Stimulated activated naive CD8-positive, alpha-beta T cell treated with anti-CD3 and anti-CD28 coated beads, Interleukin-15, Interleukin-2, amounts not matched to agents 100 U/mL and 50 U/mL, for 24 hours (primary cell): ENCODE measurements around the gene AK8.
A peak's percentile ranks its signal among the peaks of the same experiment; 100 is the strongest.

Experiments used
- ATAC-seq: fragments of 150-1000 bp; cut with Tn5 transposase; one replicate; pipeline ENCODE4 v1.10.0; 2021
- DNase-seq: peaks from one replicate; pipeline ENCODE4 v3.0.0; 2021

The AK8 gene

GRCh38 chr9:132825430-132825829 lies 52.7 kb downstream of the AK8 start:
- DNase-seq (no peak), ATAC-seq (no peak)

DNA sequence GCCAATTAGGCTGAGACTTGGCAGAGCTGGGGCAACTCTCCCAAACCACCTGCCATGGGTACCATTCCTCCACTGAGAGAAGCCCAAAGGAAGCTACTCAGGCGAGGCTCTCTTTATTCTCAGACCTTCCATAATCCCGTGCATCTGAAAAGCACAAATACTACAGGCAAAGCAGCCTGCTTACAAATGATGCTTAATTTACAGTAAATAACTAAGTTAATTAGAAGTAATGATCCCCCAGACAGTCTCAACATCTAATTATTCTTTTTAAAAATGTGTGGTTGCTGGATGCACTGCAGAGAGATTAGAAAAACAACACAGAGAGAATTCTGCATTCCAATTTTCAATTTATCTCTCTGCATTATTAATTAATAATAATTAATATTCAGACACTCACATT lies 53.1 kb downstream of the AK8 start:
- no peak for ATAC-seq

DNA sequence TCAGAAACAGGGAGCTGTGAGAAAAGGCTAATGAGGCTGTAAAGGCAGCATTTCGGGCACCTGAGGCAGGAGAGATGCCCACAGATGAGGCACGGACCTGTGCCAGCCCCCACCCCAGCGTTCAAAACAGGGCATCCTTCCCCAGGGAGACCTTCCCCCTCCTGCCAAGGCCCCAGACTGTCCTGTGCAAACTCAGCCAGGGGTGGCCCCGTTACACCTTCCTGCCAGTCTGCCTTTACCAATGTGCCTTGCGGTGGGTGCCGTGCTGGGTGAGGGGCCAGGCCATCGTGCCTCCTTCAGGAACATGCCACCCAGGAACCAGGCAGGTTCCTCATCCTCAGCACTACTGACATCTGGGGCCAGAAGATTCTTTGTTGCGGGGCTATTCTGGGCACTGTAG lies 53.9 kb downstream of the AK8 start:
- ATAC-seq (no peak), DNase-seq (no peak)

More for the DNA sequence above, 53.1 kb downstream of the AK8 start:
- DNase-seq, result no peak

- no peak for DNase-seq
- no peak for ATAC-seq
Observed at GRCh38 chr9:132823370-132824145, 54.5 kb downstream of the AK8 start.

- no peak for ATAC-seq
- DNase-seq, result no peak
Observed at GRCh38 chr9:132820169-132820944, 57.7 kb downstream of the AK8 start.

GRCh38 chr9:132818588-132818987 lies 59.5 kb downstream of the AK8 start:
- DNase-seq (no peak), ATAC-seq (no peak)

- no peak for DNase-seq
- no peak for ATAC-seq
Observed at GRCh38 chr9:132814937-132815336, 63.1 kb downstream of the AK8 start.

GRCh38 chr9:132813115-132813771 lies 64.8 kb downstream of the AK8 start:
- no peak for ATAC-seq
- DNase-seq, result no peak

GRCh38 chr9:132811985-132812384 lies 66.1 kb downstream of the AK8 start:
- no peak for DNase-seq
- no peak for ATAC-seq

- DNase-seq (no peak), ATAC-seq (no peak)
Observed at GRCh38 chr9:132810314-132810713, 67.8 kb downstream of the AK8 start.

DNA sequence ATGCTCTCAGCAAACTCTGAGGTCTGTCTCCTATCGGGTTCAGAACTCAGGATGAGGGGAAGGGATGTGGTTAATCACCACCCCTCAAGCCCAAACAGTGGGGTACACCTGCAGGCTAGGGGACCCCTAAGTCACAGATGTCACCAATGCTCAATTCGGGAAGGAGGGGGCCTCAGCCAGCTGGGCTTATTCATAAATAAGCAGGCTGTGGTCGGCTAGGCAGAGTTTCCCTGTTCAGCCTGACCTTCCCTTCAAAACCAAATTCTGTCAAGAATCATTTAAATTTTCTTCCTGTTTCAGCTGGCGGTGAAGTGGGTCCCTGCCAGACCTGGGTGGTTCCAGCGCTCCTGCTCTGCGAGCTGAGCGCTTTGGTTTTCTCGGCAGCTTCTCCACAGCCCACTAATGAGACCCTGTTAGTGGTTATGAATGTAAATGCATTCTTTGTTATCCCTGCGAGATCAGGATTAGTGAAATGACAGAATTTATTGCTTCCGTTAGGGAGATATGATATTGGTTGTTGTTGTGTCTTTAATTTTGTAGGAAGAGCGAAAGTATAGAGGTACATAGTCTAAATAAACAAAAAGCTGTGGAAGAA lies 68.3 kb downstream of the AK8 start:
- no peak for DNase-seq

GRCh38 chr9:132808645-132809044 lies 69.4 kb downstream of the AK8 start:
- ATAC-seq (peak; percentile 29), DNase-seq (no peak)

More for the DNA sequence above, 68.3 kb downstream of the AK8 start:
- ATAC-seq, result no peak

GRCh38 chr9:132806723-132807421 lies 71.2 kb downstream of the AK8 start:
- no peak for DNase-seq
- no peak for ATAC-seq

DNA sequence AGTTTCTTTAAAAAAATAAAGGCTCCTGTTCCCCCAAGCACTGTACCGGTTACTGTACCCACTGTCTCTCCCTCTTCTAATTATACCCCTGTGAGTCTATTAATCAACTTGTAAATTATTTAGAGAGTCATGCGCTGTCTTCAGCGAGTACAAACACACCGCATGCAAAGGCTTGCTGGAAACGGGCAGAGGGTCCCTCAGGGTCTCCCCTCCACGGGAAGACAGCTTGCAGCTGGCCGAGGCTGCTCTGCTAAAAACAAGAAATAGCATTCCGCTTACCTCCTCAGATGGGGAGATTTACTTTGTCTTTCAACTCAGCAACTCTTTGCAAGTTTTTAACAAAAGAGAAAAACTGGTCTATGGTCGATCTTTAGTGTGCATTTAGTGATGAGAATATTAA lies 71.8 kb downstream of the AK8 start:
- no peak for DNase-seq
- ATAC-seq, result no peak

GRCh38 chr9:132804576-132805295 lies 73.3 kb downstream of the AK8 start:
- ATAC-seq (no peak), DNase-seq (no peak)

DNA sequence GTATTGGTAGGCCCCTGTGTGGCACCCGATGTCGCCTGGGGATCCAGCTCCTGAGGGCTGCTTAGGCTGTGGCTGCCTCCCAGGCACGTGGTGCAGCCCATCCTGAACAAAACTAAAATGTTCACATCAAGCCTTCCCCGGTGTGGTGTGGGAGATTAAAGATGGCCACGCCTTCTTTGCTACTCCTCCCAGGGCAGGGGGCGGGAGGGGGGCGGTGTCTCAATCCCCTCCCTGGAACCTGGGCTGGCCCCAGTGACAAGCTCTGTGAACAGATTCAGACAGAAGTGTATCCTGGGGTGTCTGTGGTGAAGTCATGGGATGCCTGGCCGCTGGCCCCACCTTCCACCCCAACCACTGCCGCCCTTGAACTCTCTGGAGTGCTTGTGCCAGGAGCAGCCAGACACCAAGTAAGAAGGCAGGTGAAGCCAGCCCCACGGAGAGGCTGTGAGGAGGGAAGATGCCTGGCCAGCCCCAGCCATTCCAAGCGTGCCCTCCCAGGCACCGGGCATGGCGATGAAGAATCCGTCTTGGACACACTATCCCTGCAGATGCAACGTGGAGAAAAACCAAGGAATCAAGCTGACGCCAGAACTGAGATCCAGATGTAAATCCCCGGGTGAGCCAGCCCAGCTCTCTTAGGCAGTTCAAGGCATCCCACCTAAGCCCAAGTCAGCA lies 75.8 kb downstream of the AK8 start:
- no peak for ATAC-seq
- no peak for DNase-seq

GRCh38 chr9:132801659-132802058 lies 76.4 kb downstream of the AK8 start:
- ATAC-seq (no peak), DNase-seq (no peak)

DNA sequence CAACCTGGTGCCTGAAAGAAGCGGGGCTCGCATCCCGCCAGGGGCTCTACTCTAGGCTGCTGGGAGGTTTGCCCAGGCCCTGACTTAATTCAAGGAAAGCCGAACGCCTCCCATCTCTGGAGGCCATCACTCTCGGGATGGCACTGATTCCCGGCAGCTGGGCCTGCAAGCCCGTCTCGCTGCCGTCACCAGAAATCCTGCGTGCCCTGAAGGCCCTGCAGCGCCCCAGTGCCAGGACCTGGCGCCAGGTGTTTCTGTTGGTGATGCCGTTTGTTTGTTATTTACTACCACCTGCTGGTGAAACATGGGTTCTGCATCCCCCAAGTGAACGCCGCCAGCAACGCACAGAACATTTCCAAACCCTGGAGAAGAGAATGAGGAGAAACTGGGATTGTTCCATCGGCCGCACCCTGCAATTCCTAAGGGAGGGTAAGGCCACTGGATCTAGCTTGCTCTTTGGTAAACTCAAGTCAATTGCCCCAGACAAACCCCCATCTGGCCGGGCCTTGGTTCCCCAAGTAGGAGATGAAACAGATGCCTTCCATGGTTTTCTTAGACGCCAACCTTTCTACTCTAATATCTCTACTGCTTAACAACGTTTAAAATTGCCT lies 77.9 kb downstream of the AK8 start:
- ATAC-seq (peak; percentile 70), DNase-seq (peak; percentile 62)

- DNase-seq (peak; percentile 11), ATAC-seq (no peak)
Observed at GRCh38 chr9:132798817-132799790, 79.0 kb downstream of the AK8 start.
